Esophagus squamous epithelium (tissue), 5 donors: ENCODE data around the gene SEMA5A. TPM values are rescaled to one million over a fixed set of nuclear protein-coding genes. Genes with fewer than 3 reads are reported as not detected.
A peak's percentile ranks its signal among the peaks of the same experiment; 100 is the strongest.

Experiments
- DNase-seq: peaks from one replicate; lab custom pipeline; 2025; lab: John Stamatoyannopoulos, UW
- H3K27ac ChIP-seq, 4 donors: fragments of 200-600 bp; sonication (generic); one replicate each; pipeline ENCODE4 v1.5.1; 2016 to 2019; ENCODE audit warnings: mild to moderate bottlenecking in 1 of 4
- H3K27me3 ChIP-seq, 4 donors: fragments of 200-600 bp; sonication (generic); 1 replicate in 3 of 4; 2 replicates in 1 of 4; pipeline versions ENCODE4 v1.5.1 to v1.6.0; 2017 to 2021; ENCODE audit warnings: antibody characterized with exemption in 1 of 4
- H3K36me3 ChIP-seq, 3 donors: fragments of 200-600 bp; sonication (generic); one replicate each; pipeline ENCODE4 v1.5.1; 2016 to 2019
- H3K4me1 ChIP-seq, 3 donors: fragments of 200-600 bp; sonication (generic); one replicate each; pipeline ENCODE4 v1.5.1; 2017 to 2019
- H3K4me3 ChIP-seq, 4 donors: fragments of 200-600 bp; sonication (generic); 1 replicate in 3 of 4; 2 replicates in 1 of 4; pipeline ENCODE4 v1.5.1; 2016 to 2019; ENCODE audit warnings: mild to moderate bottlenecking in 2 of 4, moderate library complexity in 1 of 4
- H3K9me3 ChIP-seq, 3 donors: fragments of 200-600 bp; sonication (generic); one replicate each; pipeline ENCODE4 v1.5.1; 2016 to 2019
- POLR2A ChIP-seq, 4 donors: fragments of 450-650 bp; IDR thresholded peaks; one replicate each; pipeline ENCODE4 v1.6.1; 2017; ENCODE audit warnings: antibody characterized with exemption in 4 of 4, mild to moderate bottlenecking in 4 of 4, moderate library complexity in 3 of 4
- WGBS, 2 donors: methylation state at CpG; one replicate each; pipeline ENCODE4 v1.1.5; 2018; 5-methylcytosine and 5-hydroxymethylcytosine counted together
- intact Hi-C: fragments of 100-400 bp; cut with DNase I; formaldehyde crosslinking; loops from one replicate; pipeline ENCODE4 v1.15.0; 2022
- total RNA-seq, 4 donors: library from RNA; depleted of rRNA; stranded (reverse); fragments of >200 nt; gene quantifications; one replicate each; pipeline ENCODE4 v1.1.0, GENCODE V29; 2016
- TF ChIP-seq, protein P1 (sequence below), 6 experiments: fragments of 450-650 bp in 4 of 6; fragments of 200-600 bp in 2 of 6; sonication (generic) in 2 of 6; IDR thresholded peaks; one replicate each; pipeline ENCODE4 v1.5.1; 2016 to 2019; ENCODE audit warnings: antibody characterized with exemption in 6 of 6, mild to moderate bottlenecking in 4 of 6, moderate library complexity in 4 of 6
- donor health status: DM: yes; HTN: yes; CAD: no.

Gene SEMA5A
- total RNA-seq, 4 donors from 2014 or later: 3.9 to 9.4 (median 8.4) TPM

DNA sequence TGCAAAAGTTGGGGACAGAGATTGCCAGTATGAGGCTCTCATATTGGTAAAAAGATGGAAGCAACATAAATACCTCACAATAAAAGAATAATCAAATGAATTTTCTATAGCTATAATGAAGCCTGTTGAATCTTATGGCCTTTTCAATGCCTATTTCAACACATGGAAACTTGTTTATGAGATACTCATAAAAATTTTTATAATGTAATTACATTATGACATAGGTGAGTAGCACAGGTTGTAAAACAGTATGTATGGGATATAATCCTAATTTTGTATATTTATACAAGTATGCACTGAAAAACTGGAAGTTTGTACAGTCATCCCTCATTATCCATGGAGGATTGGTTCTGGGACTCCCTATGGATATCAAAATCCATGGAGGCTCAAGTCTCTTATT is 21.2 kb upstream of the SEMA5A start:
- Histone ChIP-seq H3K27ac (no peak overlapping the region), H3K9me3 (no peaks in the 10 kb centered on the region), H3K4me3 (no peak overlapping the region), H3K27me3 (no peaks in the 10 kb centered on the region), H3K4me1 (peaks cover 0 to 11% (median 0%) of the 10 kb centered on the region in 3 donors), H3K36me3 (no peaks in the 10 kb centered on the region)
- DNase-seq: no peak
- TF ChIP-seq POLR2A (IDR thresholded peaks at IDR 0.05): no peak
- TF ChIP-seq, protein P1, sequence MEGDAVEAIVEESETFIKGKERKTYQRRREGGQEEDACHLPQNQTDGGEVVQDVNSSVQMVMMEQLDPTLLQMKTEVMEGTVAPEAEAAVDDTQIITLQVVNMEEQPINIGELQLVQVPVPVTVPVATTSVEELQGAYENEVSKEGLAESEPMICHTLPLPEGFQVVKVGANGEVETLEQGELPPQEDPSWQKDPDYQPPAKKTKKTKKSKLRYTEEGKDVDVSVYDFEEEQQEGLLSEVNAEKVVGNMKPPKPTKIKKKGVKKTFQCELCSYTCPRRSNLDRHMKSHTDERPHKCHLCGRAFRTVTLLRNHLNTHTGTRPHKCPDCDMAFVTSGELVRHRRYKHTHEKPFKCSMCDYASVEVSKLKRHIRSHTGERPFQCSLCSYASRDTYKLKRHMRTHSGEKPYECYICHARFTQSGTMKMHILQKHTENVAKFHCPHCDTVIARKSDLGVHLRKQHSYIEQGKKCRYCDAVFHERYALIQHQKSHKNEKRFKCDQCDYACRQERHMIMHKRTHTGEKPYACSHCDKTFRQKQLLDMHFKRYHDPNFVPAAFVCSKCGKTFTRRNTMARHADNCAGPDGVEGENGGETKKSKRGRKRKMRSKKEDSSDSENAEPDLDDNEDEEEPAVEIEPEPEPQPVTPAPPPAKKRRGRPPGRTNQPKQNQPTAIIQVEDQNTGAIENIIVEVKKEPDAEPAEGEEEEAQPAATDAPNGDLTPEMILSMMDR (IDR thresholded peaks at IDR 0.05): no peak
- intact Hi-C loops: no loop called here

DNA sequence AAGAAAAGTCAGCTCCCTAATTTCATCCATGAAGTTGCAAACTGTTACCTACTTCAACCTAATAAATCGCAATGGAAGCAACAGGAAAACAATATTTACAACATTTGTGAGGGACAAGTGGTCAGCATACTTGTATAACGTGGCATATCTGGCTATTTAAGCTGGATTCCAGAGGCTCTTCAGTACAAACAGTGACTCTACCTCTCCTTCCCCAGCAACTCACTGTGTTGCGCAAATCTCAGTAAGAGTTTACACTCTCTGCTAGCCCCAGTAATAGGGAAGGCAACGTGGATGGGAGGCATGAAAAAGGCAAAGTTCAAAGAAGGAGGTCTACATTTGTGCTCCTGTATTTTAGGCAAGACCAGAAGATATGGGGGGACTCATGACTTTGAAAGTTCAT is 18.9 kb upstream of the SEMA5A start:
- 66 to 76% methylated on average over 4 of the region's 4 CpGs for WGBS, 2 donors
- DNase-seq: no peak
- no peak overlapping the region for H3K4me3 ChIP-seq
- H3K27me3 ChIP-seq: no peaks in the 10 kb centered on the region
- intact Hi-C loops: no loop called here
- no peaks in the 10 kb centered on the region for H3K9me3 ChIP-seq
- no peaks in the 10 kb centered on the region for H3K36me3 ChIP-seq
- TF ChIP-seq, protein P1 (IDR thresholded peaks at IDR 0.05): no peak
- TF ChIP-seq POLR2A (IDR thresholded peaks at IDR 0.05): no peak
- H3K4me1 ChIP-seq: peaks cover 0 to 34% (median 6%) of the 10 kb centered on the region in 3 donors
- H3K27ac ChIP-seq: no peak overlapping the region

DNA sequence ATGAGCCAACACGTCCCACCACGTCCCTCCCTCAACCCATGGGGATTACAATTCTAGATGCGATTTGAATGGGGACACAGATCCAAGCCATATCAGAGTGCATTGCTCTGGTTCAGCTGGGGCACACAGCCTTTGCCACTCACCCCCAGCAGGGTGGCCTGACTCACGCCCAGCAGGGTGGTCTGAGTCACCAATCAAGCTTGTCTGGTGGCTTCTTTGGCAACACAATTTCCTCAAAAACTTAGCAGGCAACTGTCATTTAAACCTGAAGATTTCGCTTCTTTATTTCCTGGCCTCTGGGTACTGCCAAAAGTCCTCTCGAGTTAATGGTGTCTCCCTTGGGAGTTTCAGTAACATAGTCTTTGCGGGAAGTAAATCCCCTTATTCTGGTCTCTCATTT is 16.3 kb upstream of the SEMA5A start:
- Histone ChIP-seq H3K27ac (peak overlapping the region in 3 of 4 donors; percentile 5 to 72 (median 59)), H3K4me3 (no peak overlapping the region), H3K27me3 (no peaks in the 10 kb centered on the region), H3K4me1 (peaks cover 0 to 55% (median 9%) of the 10 kb centered on the region in 3 donors), H3K36me3 (no peaks in the 10 kb centered on the region), H3K9me3 (no peaks in the 10 kb centered on the region)
- DNase-seq: no peak
- intact Hi-C loops: no loop called here
- no peak for TF ChIP-seq POLR2A (IDR thresholded peaks at IDR 0.05)
- TF ChIP-seq, protein P1 (IDR thresholded peaks at IDR 0.05): peak in 1 of 6 experiments; percentile 12
- WGBS, 2 donors: 56 to 65% methylated on average over 4 to 7 of the region's 7 CpGs

DNA sequence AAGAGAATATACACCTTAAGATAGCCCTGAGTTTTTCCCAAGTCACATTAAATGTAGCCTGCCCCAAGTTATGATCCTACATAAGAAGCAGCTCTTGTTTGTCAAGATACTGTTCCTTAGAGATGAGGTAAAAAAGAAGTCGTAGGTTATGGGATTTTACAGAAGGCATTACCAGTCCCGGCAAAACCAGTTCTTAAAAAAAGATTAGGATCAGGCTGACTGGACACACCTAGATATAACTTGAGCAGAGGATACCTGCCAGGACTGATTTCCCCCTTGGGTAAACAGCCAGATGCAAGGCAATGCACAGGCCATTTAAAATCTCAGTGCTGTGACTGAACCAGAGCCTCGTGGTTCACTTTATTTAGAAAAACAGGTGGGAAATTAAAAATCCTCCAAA is 14.1 kb upstream of the SEMA5A start:
- intact Hi-C loops: no loop called here
- H3K27ac ChIP-seq: peak overlapping the region in 3 of 4 donors; percentile 14 to 74 (median 61)
- H3K27me3 ChIP-seq: no peaks in the 10 kb centered on the region
- peaks cover 0 to 55% (median 9%) of the 10 kb centered on the region in 3 donors for H3K4me1 ChIP-seq
- no peak overlapping the region for H3K4me3 ChIP-seq
- no peak for DNase-seq
- TF ChIP-seq, protein P1 (IDR thresholded peaks at IDR 0.05): no peak
- no peak for TF ChIP-seq POLR2A (IDR thresholded peaks at IDR 0.05)
- H3K36me3 ChIP-seq: no peaks in the 10 kb centered on the region
- H3K9me3 ChIP-seq: no peaks in the 10 kb centered on the region
- 18 to 38% methylated on average over 3 of the region's 3 CpGs for WGBS, 2 donors

DNA sequence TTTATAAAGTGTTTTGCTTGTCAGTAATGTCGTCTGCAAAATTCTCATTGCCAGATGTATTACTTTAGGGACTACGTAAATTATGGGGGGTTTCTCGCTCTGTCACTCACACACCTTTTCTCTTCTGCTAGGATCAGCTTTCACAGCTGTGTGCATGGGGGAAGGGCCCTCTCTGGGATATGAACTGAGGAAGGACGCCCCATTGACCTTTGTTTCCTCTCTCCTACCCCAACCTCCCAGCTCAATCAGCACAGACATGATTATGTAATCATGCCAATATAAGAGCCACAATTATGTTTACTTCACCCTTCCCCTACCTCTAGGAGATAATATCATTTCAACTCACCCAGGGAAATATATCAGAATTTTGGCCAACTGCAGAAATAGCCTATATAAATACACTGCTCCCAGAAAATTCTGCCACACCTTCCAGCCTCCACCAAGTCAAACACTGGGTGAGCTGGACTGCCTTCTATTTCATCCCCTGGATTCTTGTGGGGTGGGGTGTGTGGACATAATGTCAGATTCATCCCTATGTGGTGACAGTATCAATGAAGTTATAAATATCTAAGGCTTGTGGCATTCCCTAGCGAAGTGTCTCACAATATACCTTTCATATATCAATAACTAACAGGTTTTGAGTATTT is 12.6 kb upstream of the SEMA5A start:
- TF ChIP-seq, protein P1 (IDR thresholded peaks at IDR 0.05): no peak
- no peak for TF ChIP-seq POLR2A (IDR thresholded peaks at IDR 0.05)

More for the DNA sequence above, 12.6 kb upstream of the SEMA5A start:
- Histone ChIP-seq H3K27ac (peak overlapping the region in 2 of 4 donors; percentile 61 to 74), H3K9me3 (no peaks in the 10 kb centered on the region), H3K36me3 (no peaks in the 10 kb centered on the region), H3K4me3 (no peak overlapping the region), H3K4me1 (peaks cover 0 to 63% (median 9%) of the 10 kb centered on the region in 3 donors), H3K27me3 (no peaks in the 10 kb centered on the region)
- DNase-seq: no peak
- intact Hi-C loops: no loop called here
- WGBS, 2 donors: 79 to 87% methylated on average over 5 of the region's 5 CpGs
